Measurements from ENCODE around the gene ARID4B.

GRCh38 chr1:235130766-235131270 is 197.2 kb downstream of the ARID4B start:
- no peak for TF ChIP-seq CTCF (IDR thresholded peaks at IDR 0.05)
- TF ChIP-seq POLR2A (IDR thresholded peaks at IDR 0.05) = no peak
